Neural cell (in vitro differentiated cells): Measurements from ENCODE around the gene MRRF.

Source experiments
- POLR2AphosphoS5 ChIP-seq: IDR thresholded peaks from 2 replicates; pipeline ENCODE4 v1.6.1; 2012
- RAD21 ChIP-seq: fragments of 450-650 bp; conservative IDR thresholded peaks from 2 replicates; pipeline ENCODE4 v1.6.1; 2014; ENCODE audit warnings: antibody characterized with exemption, mild to moderate bottlenecking, moderate library complexity
- TF ChIP-seq, protein P1 (sequence below): fragments of 450-650 bp; IDR thresholded peaks from 2 replicates; pipeline ENCODE4 v1.5.1; 2014; ENCODE audit warnings: antibody characterized with exemption, mild to moderate bottlenecking, moderate library complexity; ENCODE audit not compliant: poor library complexity, severe bottlenecking

GRCh38 chr9:122354536-122355199 lies 90.0 kb downstream of the MRRF start:
- TF ChIP-seq, protein P1, sequence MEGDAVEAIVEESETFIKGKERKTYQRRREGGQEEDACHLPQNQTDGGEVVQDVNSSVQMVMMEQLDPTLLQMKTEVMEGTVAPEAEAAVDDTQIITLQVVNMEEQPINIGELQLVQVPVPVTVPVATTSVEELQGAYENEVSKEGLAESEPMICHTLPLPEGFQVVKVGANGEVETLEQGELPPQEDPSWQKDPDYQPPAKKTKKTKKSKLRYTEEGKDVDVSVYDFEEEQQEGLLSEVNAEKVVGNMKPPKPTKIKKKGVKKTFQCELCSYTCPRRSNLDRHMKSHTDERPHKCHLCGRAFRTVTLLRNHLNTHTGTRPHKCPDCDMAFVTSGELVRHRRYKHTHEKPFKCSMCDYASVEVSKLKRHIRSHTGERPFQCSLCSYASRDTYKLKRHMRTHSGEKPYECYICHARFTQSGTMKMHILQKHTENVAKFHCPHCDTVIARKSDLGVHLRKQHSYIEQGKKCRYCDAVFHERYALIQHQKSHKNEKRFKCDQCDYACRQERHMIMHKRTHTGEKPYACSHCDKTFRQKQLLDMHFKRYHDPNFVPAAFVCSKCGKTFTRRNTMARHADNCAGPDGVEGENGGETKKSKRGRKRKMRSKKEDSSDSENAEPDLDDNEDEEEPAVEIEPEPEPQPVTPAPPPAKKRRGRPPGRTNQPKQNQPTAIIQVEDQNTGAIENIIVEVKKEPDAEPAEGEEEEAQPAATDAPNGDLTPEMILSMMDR, result no peak
- no peak for TF ChIP-seq RAD21
- TF ChIP-seq POLR2AphosphoS5, result no peak
